H4 (cell line): Measurements from ENCODE around the gene CAMK2B. TPM values are rescaled to one million over a fixed set of nuclear protein-coding genes. Genes with fewer than 3 reads are reported as not detected.

Source experiments
- DNase-seq: peaks from one replicate; pipeline ENCODE4 v3.0.0-alpha.2; 2015; ENCODE audit warnings: low spot score
- total RNA-seq: library from RNA; depleted of rRNA; stranded (reverse); fragments of >200 nt; shearing (Covaris generic); gene quantifications from 2 replicates; pipeline ENCODE4 v1.2.3, GENCODE V29; 2014

CAMK2B gene
- total RNA-seq, 1 experiment from 2014 or later: 0.06 TPM

DNA sequence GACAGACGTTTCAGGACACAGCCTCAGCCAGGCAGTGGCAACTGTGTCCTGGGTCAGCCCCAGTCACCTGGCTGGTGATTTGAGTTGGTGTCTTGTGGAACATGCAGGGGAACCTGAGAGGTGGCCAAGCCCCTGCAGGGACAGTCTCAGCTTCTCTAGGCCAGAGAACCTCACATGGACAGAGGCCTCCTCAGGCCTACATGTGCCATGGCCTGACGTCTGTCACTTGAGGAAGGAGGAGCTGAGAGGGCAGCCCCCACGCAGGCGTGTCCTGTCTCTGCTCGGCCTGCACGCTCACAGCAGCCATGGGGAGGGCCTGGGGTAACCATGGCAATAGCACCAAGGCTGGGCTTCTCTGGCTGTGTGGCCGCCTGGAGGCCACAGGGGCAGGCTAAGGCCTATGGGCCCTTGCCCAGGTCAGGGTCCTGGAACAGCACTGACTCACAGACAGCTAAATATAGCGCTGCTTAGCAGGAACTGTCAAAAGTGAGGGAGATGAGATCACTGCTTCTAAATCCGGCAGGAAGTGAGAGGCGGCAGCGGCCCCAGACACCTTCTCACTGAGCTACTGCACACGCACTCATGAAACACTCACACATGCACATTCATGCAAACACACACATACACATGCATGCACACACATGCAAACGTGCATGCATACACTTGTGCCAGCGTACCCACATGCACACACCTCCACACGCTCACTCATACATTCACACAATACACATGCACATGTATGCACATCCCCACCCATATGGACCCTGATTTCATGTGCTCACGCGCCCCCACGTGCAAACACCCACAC lies 67.6 kb downstream of the CAMK2B start:
- peak; percentile 93 for DNase-seq

DNA sequence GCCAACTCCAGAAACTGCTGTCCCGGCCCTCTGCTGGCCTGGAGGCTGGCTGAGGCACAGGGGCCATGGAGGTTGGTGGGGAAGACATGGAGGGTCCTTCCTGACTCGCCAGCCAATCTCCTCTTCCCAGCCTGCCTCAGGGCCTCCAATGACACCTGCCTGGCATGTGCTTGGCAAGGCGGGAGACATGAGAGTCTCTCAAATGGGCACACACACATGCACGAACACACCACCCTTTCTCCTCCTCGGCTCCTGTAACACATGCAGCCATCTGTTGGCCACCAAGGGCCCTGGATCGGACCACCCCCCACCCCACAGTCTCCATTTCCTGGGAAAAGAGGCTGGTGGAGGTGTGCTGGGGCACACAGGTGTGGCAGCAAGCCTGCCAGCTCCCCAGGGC lies 68.2 kb downstream of the CAMK2B start:
- DNase-seq: no peak

DNA sequence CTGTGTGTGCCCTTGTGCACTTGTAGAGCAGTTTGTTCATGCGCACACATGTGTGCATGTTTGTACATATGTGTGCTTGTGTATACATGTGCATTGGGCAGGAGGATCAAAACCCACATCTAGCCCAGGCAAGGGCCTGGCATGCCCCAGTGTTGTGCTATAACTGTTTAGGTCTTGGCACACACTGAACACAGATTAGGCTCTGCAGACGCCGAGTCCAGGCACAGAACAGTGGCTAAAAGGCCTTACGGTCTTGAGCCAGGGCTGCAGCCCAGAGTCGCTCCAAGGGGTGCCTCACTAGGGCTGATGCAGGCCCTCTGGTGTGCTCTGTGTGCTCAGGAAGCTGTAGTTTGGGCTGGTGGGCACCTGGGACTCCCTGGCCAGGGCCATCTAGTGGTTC lies 68.9 kb downstream of the CAMK2B start:
- no peak for DNase-seq

DNA sequence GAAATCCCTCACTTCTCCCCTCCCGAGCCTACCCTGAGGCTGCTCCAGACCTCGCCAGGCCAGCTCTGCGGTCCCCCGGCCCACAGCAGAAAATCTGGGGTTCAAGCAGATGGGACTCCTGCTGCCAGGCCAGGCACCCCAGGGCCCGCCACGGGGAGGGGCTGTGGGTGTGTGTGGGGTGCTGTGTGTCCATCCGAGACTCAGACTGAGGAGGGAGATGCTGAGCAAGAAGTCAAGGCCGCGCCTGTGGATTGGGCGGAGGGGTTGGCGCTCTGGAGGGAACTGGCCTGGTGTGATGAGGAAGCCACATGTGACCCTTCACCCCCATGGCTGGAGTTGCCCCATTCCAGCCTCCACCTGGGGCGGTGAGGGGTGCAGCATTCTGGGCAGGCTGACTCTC lies 73.5 kb downstream of the CAMK2B start:
- DNase-seq: no peak

DNA sequence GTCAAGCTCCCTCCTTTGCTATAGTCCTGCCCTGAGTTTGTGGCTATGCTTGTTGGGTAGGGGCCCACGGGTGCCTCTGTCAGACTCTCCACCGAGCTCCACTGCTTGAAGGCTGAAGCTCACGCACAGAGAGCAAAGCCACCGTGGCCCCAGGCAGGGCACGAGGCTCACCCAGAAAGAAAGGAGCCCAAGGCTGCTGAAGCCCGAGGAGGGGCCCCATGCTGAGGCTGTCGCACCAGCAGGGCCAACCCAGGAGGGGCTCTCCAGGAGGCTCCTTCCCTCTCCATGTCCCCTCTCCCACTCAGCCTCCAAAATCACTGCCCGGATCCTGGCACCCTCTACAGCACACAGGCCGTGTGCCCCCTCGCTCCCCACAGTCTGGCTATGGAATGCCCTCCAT lies 74.1 kb downstream of the CAMK2B start:
- no peak for DNase-seq

DNA sequence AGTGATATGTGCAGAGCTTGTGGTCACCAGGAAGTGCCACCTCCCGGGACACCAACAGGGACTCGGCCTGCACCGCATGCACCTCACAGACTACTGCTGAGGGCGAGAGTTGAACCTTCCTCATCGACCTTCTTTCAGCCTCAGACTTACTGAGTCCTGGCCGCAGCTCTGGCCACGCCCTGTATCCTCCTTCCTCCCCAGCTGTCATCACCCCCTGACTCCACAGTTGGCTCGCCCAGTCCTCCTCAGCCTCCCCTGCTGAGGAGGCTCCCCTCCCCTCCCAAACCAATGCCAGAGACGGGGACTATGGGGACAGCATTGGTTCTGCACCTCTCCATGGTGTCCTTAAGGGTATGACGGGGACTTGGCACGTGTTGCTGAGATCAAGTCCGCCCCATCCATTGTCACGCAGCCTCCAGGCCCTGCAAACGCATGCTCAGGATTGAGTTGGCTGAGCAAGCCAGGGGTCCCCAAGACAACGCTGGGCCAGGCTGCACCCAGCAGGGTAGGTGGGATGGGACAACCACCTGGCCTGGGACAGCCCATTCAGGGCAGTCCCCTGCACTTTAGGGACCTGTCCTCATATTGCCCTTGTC lies 75.7 kb downstream of the CAMK2B start:
- no peak for DNase-seq

DNA sequence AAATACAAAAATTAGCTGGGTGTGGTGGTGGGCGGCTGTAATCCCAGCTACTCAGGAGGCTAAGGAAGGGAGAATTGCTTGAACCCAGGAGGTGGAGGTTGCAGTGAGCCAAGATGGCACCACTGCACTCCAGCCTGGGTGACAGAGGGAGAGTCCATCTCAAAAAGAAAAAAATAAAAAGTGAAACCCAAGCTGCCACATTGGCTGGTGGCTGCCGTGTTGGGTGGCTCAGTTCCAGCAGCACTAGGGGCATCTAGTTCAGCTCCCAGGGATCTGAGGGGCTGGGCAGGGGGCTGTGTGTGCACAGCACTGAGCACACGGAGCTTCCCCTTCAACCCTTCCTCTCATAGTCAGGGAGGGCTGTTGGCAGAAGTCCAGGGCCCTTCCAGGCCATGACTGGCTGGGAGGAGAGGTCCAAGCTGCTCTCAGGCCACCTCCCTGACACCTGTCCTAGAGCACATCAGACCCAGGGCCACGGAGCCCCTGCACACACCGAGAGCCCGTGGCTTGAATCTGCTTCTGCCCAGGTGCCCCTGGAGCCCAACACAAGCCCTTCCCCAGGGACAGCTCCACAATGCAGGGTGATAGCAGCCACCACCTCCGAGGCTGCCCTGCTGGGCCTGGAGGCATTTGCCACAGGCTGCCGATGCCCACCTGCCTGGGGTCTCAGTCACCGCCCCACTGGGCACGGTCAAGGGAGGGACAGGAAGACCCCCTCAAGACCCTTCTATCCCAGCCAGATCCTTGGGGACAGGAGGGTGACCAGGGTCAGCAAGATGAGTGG lies 77.3 kb downstream of the CAMK2B start:
- no peak for DNase-seq

DNA sequence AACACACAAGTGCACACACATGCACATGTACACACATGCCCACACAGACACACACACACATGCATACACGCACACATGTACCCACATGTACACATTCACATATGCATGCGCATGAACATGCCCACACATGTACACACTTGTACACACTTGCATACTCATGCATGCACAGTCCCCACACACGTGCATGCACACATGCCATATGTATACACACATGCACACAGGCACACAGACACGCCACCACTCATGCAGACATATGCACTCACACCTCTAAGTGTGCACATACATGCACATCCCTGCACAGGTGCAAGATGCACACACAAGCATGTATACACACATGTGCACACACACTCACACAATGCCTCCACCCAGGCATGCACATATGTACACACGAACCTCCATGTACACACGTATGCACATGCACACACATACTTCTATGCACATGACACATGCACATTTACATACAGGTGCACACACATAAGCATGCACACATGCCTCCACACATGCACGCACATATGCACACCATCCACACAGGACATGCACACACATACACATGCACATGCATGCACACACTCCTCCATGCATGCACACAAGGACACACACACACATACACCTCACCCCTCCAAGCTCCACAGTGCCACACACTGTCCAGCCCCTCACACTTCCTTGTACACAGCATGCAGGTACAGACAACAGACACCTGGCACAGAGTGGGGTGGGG lies 78.8 kb downstream of the CAMK2B start:
- DNase-seq: no peak

DNA sequence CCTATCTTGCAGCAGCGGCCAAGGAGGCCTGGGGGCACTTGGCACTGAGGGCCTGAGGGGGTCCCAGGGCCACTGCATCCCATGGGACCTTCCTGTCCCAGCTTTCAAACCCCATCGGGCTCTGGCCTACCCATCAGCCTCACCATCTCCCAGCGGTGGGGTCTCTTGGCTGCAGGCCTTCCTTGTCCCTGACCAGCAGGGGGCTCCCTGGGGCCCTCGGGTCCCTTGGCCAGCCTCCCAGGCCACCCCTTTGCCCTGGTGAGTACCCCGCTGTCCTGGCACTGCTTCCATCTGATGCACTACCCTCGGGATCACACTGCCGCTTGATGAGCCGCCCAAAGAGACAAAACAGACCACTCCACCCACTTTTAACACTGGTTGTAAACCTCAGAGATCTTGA lies 81.1 kb downstream of the CAMK2B start:
- DNase-seq: no peak

DNA sequence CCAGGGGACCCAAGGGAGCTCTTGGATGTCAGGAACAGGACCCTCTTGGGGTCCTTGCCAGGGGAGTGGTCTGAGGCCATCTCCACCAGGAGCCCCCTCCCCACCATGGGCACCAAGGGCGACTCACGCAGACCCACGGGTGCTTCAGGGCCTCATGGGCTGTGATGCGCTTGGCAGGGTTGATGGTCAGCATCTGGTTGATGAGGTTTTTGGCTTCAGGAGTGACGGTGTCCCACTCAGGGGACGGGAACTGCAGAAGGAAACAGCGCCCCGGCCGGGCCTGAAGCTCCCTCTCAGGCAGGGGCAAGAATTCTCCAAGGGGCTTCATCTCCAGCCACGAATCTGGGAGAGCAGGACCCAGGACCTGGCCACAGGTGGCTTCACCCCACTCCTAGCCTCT lies 83.3 kb downstream of the CAMK2B start:
- DNase-seq: no peak

DNA sequence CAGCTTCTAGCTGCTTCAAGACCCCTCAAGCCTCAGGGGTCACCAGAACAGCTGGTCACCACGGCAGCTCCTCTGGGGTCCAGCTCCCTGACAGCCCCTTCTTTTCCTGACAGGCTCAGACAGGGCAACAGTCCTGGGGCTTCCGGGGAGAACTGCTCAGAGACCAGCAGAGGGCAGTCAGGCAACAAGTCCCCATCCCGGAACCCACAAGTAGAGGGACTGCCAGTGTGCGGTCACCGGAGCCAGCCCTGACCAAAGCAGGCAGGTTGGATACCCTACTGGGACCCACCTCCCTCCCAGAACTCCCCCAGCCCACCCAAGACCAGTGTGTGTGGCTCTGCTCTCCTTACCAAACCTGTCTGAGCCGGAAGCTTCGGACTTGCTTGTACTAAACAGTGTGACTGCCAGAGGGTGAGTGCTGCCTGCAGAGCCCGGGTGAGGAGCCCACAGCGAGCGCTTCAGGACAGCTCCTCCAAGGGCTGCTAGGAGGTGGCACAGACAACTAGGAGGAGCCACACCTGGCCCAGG lies 84.3 kb downstream of the CAMK2B start:
- peak; percentile 93 for DNase-seq

DNA sequence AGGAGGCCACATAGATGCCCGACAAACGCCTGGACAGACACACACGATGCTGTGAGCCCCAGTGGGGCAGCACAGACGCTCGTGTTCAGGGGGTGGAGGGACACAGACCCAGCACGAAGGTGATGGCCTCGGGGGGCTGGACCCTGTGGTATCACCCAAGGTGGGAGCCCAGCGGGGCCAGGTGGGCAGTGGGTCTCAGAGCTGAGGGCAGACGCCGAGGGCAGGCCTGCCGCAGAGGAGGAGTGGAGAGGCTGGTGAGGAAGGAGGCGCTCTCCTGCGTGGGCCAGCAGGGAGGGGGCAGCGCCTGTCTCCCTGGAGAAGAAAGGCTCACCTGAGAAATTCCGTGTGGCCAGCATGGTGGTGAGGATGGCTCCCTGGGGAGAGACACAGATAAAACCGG lies 85.0 kb downstream of the CAMK2B start:
- DNase-seq: no peak

DNA sequence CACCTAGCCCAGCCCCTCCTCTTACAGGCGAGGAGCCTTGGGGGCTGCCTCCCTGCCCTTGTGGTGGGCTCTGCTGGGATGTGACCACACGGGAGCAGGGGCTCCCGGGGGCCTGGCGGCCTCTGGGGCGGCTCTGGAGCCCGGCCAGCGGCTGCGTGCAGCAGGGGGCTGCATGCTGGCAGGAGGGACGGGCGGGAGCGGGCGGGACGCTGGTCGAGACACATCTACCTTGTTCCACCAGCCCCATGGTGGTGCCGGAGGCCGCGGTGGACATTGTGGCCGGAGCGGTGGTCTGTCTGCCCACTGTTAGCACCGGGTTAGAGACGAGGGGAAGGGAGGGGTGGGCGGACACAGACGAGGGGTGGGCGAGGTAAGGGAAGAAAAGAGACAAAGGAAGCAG lies 86.0 kb downstream of the CAMK2B start:
- no peak for DNase-seq

DNA sequence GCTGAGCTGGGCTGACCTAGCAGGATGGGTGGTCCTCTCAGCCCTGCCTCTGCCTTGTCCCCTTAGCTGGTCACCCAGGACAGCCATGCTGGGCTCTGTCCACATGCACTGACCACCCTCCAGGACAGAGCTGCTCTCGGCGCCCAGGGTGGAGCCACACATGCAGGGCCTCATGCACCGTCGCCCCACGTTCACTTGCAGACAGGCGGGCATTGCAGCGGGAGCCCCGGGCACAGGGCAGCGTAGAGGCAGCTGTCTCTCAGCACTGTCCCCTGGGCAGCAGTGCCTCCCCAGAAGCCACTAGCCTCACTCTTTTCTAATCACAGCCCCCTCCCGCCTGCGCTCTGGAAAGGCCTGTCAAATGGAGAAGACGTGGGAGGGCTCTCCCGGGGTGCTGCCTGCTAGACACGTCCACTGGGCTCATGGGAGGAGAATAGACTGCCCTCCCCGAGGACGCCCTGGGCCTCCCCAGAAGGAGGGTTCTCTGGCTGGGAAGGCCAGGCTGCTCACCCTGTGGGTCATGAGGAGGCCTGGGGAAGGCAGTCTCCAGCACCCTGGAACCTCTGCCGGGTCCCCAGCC lies 87.2 kb downstream of the CAMK2B start:
- DNase-seq: no peak

DNA sequence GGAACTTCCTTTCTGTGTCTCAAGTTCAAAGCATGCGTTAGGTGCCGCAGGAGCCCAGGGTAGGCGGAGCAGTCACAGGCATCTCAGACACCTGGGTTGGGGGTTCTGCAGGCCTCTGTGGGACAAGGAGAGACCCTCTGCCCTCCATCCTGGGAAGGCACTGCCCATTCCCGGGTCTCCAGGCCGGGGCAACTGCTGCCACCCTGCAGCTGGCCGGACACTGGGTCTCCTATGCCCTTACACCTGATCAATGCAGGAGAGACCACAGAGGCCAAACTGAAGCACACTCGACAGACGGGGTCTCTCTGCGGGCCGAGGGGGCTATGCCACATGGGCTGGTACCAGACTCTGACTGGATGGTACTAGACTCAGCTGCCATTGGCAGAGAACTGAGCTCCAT lies 87.7 kb downstream of the CAMK2B start:
- DNase-seq: no peak

DNA sequence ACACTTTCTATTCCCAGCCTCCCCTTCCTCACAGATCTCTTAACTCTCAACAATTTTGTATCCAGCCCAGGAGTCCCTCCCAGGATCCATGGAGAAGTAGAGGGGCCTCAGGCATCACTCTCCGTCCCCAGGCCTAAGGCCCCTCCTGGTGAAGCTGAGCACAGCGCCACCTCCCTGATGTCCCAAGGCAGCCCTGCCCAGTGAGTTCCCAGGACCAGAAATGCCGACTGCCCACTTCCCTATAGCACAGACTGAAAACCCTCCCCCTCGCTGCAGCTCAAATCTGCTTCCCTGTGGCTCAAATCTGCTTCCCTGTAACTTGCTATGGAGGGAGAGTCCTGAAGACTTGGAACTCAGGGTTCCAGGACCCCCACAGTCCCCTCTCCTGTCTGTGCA lies 89.1 kb downstream of the CAMK2B start:
- DNase-seq: no peak

DNA sequence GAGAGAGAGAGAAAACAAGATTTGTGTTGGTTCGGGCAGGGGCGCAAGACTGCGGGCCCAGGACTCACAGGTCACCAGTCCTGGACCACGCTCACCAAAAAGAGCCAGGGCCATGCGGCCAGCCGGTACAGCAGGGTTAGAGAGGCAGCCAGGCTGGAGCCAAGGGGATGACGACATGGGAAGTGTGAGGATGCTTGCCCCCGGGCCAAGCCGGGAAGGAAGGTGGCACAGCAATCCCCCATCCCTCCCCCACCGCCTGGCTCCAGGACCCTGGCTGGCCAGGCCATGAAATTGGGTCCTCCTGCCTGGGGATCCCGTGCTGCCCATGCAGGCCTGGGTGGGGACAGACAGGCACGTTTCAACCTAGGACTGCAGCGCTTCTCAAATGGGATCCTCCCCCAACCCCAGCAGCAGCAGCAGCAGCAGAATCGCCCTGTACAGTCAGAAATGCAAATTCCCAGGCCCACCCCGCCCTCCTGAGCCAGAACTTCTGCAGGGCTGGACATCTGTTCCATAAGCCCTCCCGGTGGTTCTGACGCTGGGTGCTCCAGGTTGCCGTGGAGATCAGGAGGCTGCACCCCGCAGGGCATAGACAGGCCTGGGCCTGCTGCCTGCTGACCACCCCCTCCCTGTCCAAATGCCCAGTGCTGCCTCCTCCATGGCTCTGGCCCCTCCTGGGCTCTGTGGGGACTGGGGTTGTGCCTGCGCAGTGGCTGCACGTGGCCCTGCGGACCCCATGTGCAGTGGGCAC lies 89.6 kb downstream of the CAMK2B start:
- DNase-seq: no peak

DNA sequence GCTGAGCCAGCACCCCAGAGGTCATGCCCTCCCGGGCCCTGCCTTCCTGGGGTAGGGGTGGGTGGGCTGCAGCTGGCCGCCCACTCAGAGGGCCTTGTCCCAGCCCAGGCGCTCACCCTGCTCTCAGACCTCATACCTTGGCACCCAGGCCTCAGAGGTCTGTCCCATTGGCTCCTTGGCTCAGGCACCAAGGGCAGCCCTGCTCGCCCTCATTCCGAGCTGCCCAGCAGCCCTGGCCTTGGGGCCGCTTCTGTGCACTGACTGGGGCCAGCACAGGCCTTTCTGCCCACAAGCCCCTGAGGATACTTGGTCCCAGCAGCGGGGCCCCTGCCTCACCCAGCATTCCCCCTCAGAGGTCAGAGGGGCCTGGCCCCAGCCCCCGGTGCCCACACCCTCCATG lies 90.3 kb downstream of the CAMK2B start:
- DNase-seq: no peak

DNA sequence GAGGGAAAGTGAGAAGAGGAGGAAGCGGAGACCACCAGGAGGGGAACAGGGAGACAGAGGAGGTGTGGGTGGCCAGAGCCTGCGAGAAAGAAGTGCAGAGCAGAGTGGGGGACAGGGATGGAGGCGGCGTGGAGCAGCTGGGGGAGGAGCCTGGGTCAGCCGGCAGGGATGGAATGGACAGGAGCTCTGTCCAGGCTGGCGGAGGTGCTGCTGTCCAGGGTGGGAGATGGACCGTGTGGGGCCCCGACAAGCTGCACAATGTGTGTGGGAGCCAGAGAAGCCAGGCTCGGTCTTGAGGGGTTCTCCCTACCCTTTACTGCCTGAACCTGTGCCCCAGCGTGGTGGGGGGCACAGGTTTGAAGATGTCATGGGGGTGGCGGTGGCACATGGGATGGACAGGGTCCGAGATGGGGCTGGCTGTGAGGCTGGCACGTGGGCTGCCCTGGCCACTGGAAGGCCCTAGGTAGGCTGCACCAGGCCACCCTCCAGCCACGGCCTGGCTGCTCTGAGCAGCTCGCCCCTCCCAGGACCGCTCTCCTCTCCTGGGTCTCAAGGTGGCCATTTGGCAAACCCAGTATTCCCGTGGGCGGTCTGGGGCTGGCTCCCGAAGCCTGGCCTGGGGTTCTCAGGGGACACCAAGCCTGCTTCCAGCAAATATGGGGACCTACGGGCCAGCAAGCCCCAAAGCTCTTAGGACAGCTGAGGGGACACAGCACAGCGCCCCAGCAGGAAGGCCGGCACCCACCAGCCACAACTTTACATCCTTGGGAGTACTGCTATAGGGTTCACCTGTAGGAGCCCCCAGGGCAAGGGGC lies 92.3 kb downstream of the CAMK2B start:
- no peak for DNase-seq

DNA sequence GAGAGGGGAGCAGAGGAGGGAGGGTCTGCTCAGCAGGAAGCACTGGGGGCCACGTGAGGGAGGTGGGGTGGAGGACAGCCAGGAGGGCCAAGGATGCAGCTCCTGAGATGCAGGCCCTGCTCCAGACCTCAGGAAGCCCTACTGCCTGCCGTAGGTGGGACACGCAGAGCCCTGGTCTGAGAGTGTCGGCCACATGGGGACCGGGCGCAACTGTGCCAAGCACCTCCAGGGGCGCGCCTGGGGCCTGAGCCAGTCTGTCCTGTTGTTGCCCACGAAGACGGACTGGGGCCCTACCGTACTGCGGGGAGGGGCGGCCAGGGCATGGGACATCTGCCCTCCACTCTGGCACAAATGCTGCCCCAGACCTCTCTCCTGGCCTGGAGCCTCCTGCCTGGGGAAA lies 93.0 kb downstream of the CAMK2B start:
- DNase-seq: no peak
